Panc1 (cell line): ENCODE results near the gene GALNT9. TPM values are rescaled to one million over a fixed set of nuclear protein-coding genes. Genes with fewer than 3 reads are reported as not detected.

Experiments
- ATAC-seq: fragments of 200-7000 bp; cut with Tn5 transposase; 2 replicates; pipeline ENCODE4 v1.9.1; 2020; ENCODE audit warnings: mild to moderate bottlenecking, moderate library complexity
- BruUV-seq: library from RNA; stranded (reverse); fragments of 400-500 nt; replicated peaks from 2 replicates; lab custom pipeline; 2021; lab: Mats Ljungman, UMichigan
- CTCF ChIA-PET: fragments of 300-600 bp; sonication (Branson Sonifier 250); formaldehyde crosslinking; loops from one replicate; lab custom pipeline; 2022; ENCODE audit warnings: antibody characterized with exemption; lab: Charles Lee
- POLR2A ChIA-PET: fragments of 300-600 bp; sonication (Branson Sonifier 250); formaldehyde crosslinking; loops from one replicate; lab custom pipeline; 2022; ENCODE audit warnings: antibody characterized with exemption; lab: Charles Lee
- DNase-seq: peaks from one replicate; pipeline ENCODE4 v3.0.0-alpha.2; 2010; ENCODE audit warnings: low read depth, low spot score
- H3K27ac ChIP-seq: 2 replicates; pipeline ENCODE4 v1.5.1; 2011; ENCODE audit warnings: mild to moderate bottlenecking, low read length, inconsistent platforms
- H3K27me3 ChIP-seq: fragments of 200-500 bp; sonication (Bioruptor generic); 2 replicates; pipeline ENCODE4 v1.6.0; 2014; ENCODE audit warnings: low read length, inconsistent platforms; ENCODE audit not compliant: control insufficient read depth, insufficient read depth
- H3K36me3 ChIP-seq: fragments of 200-500 bp; sonication (Bioruptor generic); 2 replicates; pipeline ENCODE4 v1.5.1; 2014; ENCODE audit warnings: inconsistent platforms, mild to moderate bottlenecking, low read length, moderate library complexity; ENCODE audit not compliant: control insufficient read depth, insufficient read depth
- H3K4me1 ChIP-seq: 2 replicates; pipeline ENCODE4 v1.5.1; 2011; ENCODE audit warnings: inconsistent platforms, mild to moderate bottlenecking, low read length, moderate library complexity; ENCODE audit not compliant: control insufficient read depth, insufficient read depth
- H3K4me3 ChIP-seq, 2 experiments: 2 replicates each; pipeline ENCODE4 v1.5.1; 2011 to 2012; ENCODE audit warnings: low read depth in 2 of 2, low read length in 2 of 2, mild to moderate bottlenecking in 2 of 2, inconsistent platforms in 1 of 2, moderate library complexity in 1 of 2
- H3K9me3 ChIP-seq: fragments of 200-500 bp; sonication (Bioruptor generic); 2 replicates; pipeline ENCODE4 v1.5.1; 2014; ENCODE audit warnings: low read depth, mild to moderate bottlenecking, inconsistent platforms, low read length, moderate library complexity; ENCODE audit not compliant: control insufficient read depth, insufficient read depth
- POLR2AphosphoS5 ChIP-seq: IDR thresholded peaks from 2 replicates; pipeline ENCODE4 v1.6.1; 2012; ENCODE audit warnings: mild to moderate bottlenecking, low read depth, low read length, moderate library complexity
- SIN3A ChIP-seq: IDR thresholded peaks from 2 replicates; pipeline ENCODE4 v1.6.1; 2012; ENCODE audit warnings: low read depth, mild to moderate bottlenecking, low read length, moderate library complexity, borderline replicate concordance; ENCODE audit not compliant: insufficient read depth
- TCF7L2 ChIP-seq: IDR thresholded peaks from 2 replicates; pipeline ENCODE4 v1.6.1; 2011; ENCODE audit warnings: mild to moderate bottlenecking, low read depth, low read length, inconsistent platforms
- in situ Hi-C: cut with HindIII; loops from 2 replicates; pipeline ENCODE4 v1.10.0; 2016; ENCODE audit warnings: low sequenced_read_pairs, low pct_unique_long_range_greater_than_20kb
- intact Hi-C: fragments of 100-400 bp; cut with micrococcal nuclease; formaldehyde crosslinking; loops from one replicate; pipeline ENCODE4 v1.10.0; 2022; ENCODE audit not compliant: unreplicated experiment
- total RNA-seq: library from RNA; stranded (reverse); gene quantifications from one replicate; pipeline ENCODE4 v1.2.1, GENCODE V29; 2021; ENCODE audit not compliant: unreplicated experiment
- TF ChIP-seq, protein P1 (sequence below): fragments of 450-650 bp; IDR thresholded peaks from 2 replicates; pipeline ENCODE4 v1.5.1; 2017; ENCODE audit warnings: mild to moderate bottlenecking
- TF ChIP-seq, protein P2 (sequence below), 2 experiments: IDR thresholded peaks; 2 replicates each; pipeline ENCODE4 v1.6.1; 2011 to 2012; ENCODE audit warnings: low read depth in 2 of 2, control low read depth in 1 of 2, low read length in 1 of 2, mild to moderate bottlenecking in 1 of 2, moderate library complexity in 1 of 2; ENCODE audit not compliant: insufficient read depth in 1 of 2

Gene GALNT9
- total RNA-seq, 1 experiment from 2014 or later = 0.33 TPM

DNA sequence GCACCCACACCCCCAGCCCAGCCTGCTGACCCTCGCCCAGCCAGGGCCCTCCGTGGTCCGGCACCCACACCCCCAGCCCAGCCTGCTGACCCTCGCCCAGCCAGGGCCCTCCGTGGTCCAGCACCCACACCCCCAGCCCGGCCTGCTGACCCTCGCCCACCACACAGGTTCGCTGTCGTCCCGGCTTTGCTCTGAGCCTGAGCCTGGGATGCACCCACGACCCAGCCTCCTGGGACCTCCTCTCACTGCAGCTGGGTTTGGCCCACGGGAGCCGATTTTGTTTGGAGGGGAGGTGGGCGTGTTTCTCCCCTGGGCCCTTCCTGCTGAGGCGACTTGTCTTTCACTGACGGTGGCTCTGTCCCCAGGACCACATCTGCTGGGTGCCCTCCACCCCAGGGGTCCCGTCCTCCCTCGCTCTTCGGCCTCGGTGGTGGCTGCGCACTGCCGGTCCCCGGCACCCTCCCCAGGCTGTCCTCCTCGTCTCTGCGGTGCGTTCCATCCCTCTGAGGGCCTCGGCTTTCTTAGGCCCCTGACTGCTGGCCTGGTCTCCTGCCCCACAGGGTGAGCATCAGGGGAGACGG is 83.8 kb downstream of the GALNT9 start:
- Histone ChIP-seq H3K27me3 (no peaks in the 10 kb centered on the region), H3K4me3 (no peak overlapping the region), H3K36me3 (no peaks in the 10 kb centered on the region), H3K4me1 (no peaks in the 10 kb centered on the region), H3K9me3 (no peaks in the 10 kb centered on the region), H3K27ac (no peak overlapping the region)
- ChIA-PET CTCF (no interaction called here), POLR2A (no interaction called here)
- ATAC-seq (0 out of 2 replicates have a peak, but pooled peaks have one; percentile 16), DNase-seq (no peak)
- in situ Hi-C loops (no loop called here), intact Hi-C loops (no loop called here)
- TF ChIP-seq, protein P1, sequence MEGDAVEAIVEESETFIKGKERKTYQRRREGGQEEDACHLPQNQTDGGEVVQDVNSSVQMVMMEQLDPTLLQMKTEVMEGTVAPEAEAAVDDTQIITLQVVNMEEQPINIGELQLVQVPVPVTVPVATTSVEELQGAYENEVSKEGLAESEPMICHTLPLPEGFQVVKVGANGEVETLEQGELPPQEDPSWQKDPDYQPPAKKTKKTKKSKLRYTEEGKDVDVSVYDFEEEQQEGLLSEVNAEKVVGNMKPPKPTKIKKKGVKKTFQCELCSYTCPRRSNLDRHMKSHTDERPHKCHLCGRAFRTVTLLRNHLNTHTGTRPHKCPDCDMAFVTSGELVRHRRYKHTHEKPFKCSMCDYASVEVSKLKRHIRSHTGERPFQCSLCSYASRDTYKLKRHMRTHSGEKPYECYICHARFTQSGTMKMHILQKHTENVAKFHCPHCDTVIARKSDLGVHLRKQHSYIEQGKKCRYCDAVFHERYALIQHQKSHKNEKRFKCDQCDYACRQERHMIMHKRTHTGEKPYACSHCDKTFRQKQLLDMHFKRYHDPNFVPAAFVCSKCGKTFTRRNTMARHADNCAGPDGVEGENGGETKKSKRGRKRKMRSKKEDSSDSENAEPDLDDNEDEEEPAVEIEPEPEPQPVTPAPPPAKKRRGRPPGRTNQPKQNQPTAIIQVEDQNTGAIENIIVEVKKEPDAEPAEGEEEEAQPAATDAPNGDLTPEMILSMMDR = no peak
- TF ChIP-seq TCF7L2 (no peak), SIN3A (no peak), POLR2AphosphoS5 (no peak)
- TF ChIP-seq, protein P2, sequence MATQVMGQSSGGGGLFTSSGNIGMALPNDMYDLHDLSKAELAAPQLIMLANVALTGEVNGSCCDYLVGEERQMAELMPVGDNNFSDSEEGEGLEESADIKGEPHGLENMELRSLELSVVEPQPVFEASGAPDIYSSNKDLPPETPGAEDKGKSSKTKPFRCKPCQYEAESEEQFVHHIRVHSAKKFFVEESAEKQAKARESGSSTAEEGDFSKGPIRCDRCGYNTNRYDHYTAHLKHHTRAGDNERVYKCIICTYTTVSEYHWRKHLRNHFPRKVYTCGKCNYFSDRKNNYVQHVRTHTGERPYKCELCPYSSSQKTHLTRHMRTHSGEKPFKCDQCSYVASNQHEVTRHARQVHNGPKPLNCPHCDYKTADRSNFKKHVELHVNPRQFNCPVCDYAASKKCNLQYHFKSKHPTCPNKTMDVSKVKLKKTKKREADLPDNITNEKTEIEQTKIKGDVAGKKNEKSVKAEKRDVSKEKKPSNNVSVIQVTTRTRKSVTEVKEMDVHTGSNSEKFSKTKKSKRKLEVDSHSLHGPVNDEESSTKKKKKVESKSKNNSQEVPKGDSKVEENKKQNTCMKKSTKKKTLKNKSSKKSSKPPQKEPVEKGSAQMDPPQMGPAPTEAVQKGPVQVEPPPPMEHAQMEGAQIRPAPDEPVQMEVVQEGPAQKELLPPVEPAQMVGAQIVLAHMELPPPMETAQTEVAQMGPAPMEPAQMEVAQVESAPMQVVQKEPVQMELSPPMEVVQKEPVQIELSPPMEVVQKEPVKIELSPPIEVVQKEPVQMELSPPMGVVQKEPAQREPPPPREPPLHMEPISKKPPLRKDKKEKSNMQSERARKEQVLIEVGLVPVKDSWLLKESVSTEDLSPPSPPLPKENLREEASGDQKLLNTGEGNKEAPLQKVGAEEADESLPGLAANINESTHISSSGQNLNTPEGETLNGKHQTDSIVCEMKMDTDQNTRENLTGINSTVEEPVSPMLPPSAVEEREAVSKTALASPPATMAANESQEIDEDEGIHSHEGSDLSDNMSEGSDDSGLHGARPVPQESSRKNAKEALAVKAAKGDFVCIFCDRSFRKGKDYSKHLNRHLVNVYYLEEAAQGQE (IDR thresholded peaks at IDR 0.05; ENCODE audit: insufficient read depth in 1 of 2, low read depth in 2 of 2, low read length in 1 of 2) = no peak
- no TSS peak for BruUV-seq

DNA sequence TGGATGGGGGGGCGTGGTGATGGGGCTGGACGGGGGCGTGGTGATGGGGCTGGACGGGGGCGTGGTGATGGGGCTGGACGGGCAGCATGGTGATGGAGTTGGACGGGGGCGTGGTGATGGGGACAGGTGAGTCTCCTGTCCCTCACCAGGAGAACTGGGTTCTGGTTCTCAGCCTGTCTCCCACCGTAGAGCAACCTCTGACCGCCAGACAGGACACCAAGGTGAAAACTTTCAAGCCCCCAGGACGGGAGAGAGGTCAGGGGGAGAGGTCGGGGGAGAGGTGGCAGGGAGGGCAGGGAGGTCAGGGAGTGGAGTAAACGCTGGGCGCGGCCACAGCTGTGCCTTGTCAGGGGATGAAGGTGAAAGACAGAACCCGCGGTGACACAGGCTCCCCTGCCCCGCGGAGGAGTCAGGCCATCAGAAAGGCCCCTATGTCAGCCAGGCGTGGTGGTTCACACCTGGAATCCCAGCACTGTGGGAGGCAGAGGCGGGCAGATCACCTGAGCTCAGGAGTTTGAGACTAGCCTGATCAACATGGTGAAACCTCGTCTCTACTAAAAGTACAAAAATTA is 84.6 kb downstream of the GALNT9 start:
- Histone ChIP-seq H3K27me3 (no peaks in the 10 kb centered on the region), H3K4me1 (no peaks in the 10 kb centered on the region), H3K4me3 (no peak overlapping the region), H3K27ac (no peak overlapping the region), H3K36me3 (no peaks in the 10 kb centered on the region), H3K9me3 (no peaks in the 10 kb centered on the region)
- ChIA-PET POLR2A (no interaction called here), CTCF (no interaction called here)
- ATAC-seq = no peak
- intact Hi-C loops = no loop called here
- TF ChIP-seq TCF7L2 (no peak), POLR2AphosphoS5 (no peak), SIN3A (no peak)
- TF ChIP-seq, protein P2 (IDR thresholded peaks at IDR 0.05; ENCODE audit: insufficient read depth in 1 of 2, low read depth in 2 of 2, low read length in 1 of 2) = no peak
- TF ChIP-seq, protein P1 = no peak
- no peak for DNase-seq
- BruUV-seq = no TSS peak
- in situ Hi-C loops = no loop called here
